ENCODE results near the gene ACBD6. TPM values are rescaled to one million over a fixed set of nuclear protein-coding genes. Genes with fewer than 3 reads are reported as not detected.

ACBD6 gene
- total RNA-seq, 1 donor from 2014 or later, result 66.1 TPM

GRCh38 chr1:180345148-180345547 lies 157.2 kb downstream of the ACBD6 start:
- no peak for DNase-seq (ENCODE audit: low read depth)
- TF ChIP-seq CTCF (conservative IDR thresholded peaks at IDR 0.05; ENCODE audit: low read depth, low read length), result no peak
- no peak overlapping the region for H3K4me3 ChIP-seq (ENCODE audit: low read depth, low read length)

GRCh38 chr1:180343921-180344769 lies 158.2 kb downstream of the ACBD6 start:
- no peak for TF ChIP-seq CTCF (conservative IDR thresholded peaks at IDR 0.05; ENCODE audit: low read depth, low read length)
- DNase-seq (ENCODE audit: low read depth), result no peak
- H3K4me3 ChIP-seq (ENCODE audit: low read depth, low read length), result no peak overlapping the region

GRCh38 chr1:180327089-180327488 lies 175.3 kb downstream of the ACBD6 start:
- no peak for TF ChIP-seq CTCF (conservative IDR thresholded peaks at IDR 0.05; ENCODE audit: low read depth, low read length)
- DNase-seq (ENCODE audit: low read depth), result no peak
- no peak overlapping the region for H3K4me3 ChIP-seq (ENCODE audit: low read depth, low read length)

- no peak for TF ChIP-seq CTCF (conservative IDR thresholded peaks at IDR 0.05; ENCODE audit: low read depth, low read length)
- no peak for DNase-seq (ENCODE audit: low read depth)
- H3K4me3 ChIP-seq (ENCODE audit: low read depth, low read length), result no peak overlapping the region
These were observed 189.5 kb downstream of the ACBD6 start for GRCh38 chr1:180312926-180313325.

- TF ChIP-seq CTCF (conservative IDR thresholded peaks at IDR 0.05; ENCODE audit: low read depth, low read length), result no peak
- no peak for DNase-seq (ENCODE audit: low read depth)
- H3K4me3 ChIP-seq (ENCODE audit: low read depth, low read length), result no peak overlapping the region
These were observed 191.2 kb downstream of the ACBD6 start for GRCh38 chr1:180311011-180311730.

- no peak for TF ChIP-seq CTCF (conservative IDR thresholded peaks at IDR 0.05; ENCODE audit: low read depth, low read length)
- no peak for DNase-seq (ENCODE audit: low read depth)
- no peak overlapping the region for H3K4me3 ChIP-seq (ENCODE audit: low read depth, low read length)
These were observed 192.3 kb downstream of the ACBD6 start for GRCh38 chr1:180310095-180310494.

All from epithelial cell of proximal tubule (primary cell).